Measurements from ENCODE around the gene TMEM139. TPM values are rescaled to one million over a fixed set of nuclear protein-coding genes. Genes with fewer than 3 reads are reported as not detected.

The TMEM139 gene
- polyA plus RNA-seq, 1 donor, result 36.2 TPM

- Histone ChIP-seq H3K27ac (ENCODE audit: low read length) (no peak overlapping the region), H3K27me3 (ENCODE audit: control insufficient read depth, insufficient read depth, low read length) (no peaks in the 10 kb centered on the region), H3K4me1 (ENCODE audit: control insufficient read depth, insufficient read depth, low read length) (peaks cover 11% of the 10 kb centered on the region), H3K4me3 (ENCODE audit: low read length) (no peak overlapping the region), H3K36me3 (ENCODE audit: control insufficient read depth, insufficient read depth, low read length) (peaks cover 73% of the 10 kb centered on the region), H3K9me3 (ENCODE audit: control insufficient read depth, low read depth, low read length) (no peaks in the 10 kb centered on the region)
- WGBS (ENCODE audit: insufficient coverage, low lambda C conversion rate), result 100% methylated on average over 1 of the region's 8 CpGs
- DNase-seq, result peak in 1 of 2 donors; percentile 31
Observed at GRCh38 chr7:143299840-143300239, 15.1 kb downstream of the TMEM139 start.

- Histone ChIP-seq H3K4me3 (ENCODE audit: low read length) (no peak overlapping the region), H3K27ac (ENCODE audit: low read length) (no peak overlapping the region), H3K27me3 (ENCODE audit: control insufficient read depth, insufficient read depth, low read length) (no peaks in the 10 kb centered on the region), H3K4me1 (ENCODE audit: control insufficient read depth, insufficient read depth, low read length) (peaks cover 9% of the 10 kb centered on the region), H3K36me3 (ENCODE audit: control insufficient read depth, insufficient read depth, low read length) (peaks cover 76% of the 10 kb centered on the region), H3K9me3 (ENCODE audit: control insufficient read depth, low read depth, low read length) (no peaks in the 10 kb centered on the region)
- DNase-seq, result no peak
- WGBS (ENCODE audit: insufficient coverage, low lambda C conversion rate), result 80% methylated on average over 1 of the region's 8 CpGs
Observed at GRCh38 chr7:143300959-143301935, 16.5 kb downstream of the TMEM139 start.

GRCh38 chr7:143303733-143304132, 19.0 kb downstream of the TMEM139 start:
- DNase-seq, result no peak
- Histone ChIP-seq H3K27ac (ENCODE audit: low read length) (no peak overlapping the region), H3K4me3 (ENCODE audit: low read length) (no peak overlapping the region), H3K9me3 (ENCODE audit: control insufficient read depth, low read depth, low read length) (no peaks in the 10 kb centered on the region), H3K36me3 (ENCODE audit: control insufficient read depth, insufficient read depth, low read length) (peaks cover 82% of the 10 kb centered on the region), H3K27me3 (ENCODE audit: control insufficient read depth, insufficient read depth, low read length) (no peaks in the 10 kb centered on the region), H3K4me1 (ENCODE audit: control insufficient read depth, insufficient read depth, low read length) (no peaks in the 10 kb centered on the region)
- 90% methylated on average over 2 of the region's 10 CpGs for WGBS (ENCODE audit: insufficient coverage, low lambda C conversion rate)

DNA sequence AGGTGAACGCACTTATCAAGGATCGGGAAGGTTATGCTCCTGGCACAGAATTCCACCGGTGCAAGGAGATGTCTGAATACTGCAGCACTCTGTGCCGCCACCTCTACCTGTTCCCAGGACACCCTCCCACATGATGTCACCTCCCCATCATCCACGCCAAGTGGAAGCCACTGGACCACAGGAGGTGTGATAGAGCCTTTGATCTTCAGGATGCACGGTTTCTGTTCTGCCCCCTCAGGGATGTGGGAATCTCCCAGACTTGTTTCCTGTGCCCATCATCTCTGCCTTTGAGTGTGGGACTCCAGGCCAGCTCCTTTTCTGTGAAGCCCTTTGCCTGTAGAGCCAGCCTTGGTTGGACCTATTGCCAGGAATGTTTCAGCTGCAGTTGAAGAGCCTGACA, 20.2 kb downstream of the TMEM139 start:
- Histone ChIP-seq H3K27ac (ENCODE audit: low read length) (no peak overlapping the region), H3K36me3 (ENCODE audit: control insufficient read depth, insufficient read depth, low read length) (peaks cover 74% of the 10 kb centered on the region), H3K9me3 (ENCODE audit: control insufficient read depth, low read depth, low read length) (no peaks in the 10 kb centered on the region), H3K4me3 (ENCODE audit: low read length) (no peak overlapping the region), H3K27me3 (ENCODE audit: control insufficient read depth, insufficient read depth, low read length) (no peaks in the 10 kb centered on the region), H3K4me1 (ENCODE audit: control insufficient read depth, insufficient read depth, low read length) (no peaks in the 10 kb centered on the region)
- no peak for DNase-seq
- no CpG with 5 or more reads among the region's 6 CpGs for WGBS (ENCODE audit: insufficient coverage, low lambda C conversion rate)

DNA sequence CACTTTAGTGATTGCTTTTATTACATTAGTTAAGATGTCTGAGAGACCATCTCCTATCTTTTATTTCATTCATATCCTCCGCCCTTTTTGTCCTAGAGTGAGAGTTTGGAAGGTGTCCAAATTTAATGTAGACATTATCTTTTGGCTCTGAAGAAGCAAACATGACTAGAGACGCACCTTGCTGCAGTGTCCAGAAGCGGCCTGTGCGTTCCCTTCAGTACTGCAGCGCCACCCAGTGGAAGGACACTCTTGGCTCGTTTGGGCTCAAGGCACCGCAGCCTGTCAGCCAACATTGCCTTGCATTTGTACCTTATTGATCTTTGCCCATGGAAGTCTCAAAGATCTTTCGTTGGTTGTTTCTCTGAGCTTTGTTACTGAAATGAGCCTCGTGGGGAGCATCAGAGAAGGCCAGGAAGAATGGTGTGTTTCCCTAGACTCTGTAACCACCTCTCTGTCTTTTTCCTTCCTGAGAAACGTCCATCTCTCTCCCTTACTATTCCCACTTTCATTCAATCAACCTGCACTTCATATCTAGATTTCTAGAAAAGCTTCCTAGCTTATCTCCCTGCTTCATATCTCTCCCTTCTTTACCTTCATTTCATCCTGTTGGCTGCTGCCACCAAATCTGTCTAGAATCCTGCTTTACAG, 20.8 kb downstream of the TMEM139 start:
- H3K27ac ChIP-seq (ENCODE audit: low read length), result no peak overlapping the region

DNA sequence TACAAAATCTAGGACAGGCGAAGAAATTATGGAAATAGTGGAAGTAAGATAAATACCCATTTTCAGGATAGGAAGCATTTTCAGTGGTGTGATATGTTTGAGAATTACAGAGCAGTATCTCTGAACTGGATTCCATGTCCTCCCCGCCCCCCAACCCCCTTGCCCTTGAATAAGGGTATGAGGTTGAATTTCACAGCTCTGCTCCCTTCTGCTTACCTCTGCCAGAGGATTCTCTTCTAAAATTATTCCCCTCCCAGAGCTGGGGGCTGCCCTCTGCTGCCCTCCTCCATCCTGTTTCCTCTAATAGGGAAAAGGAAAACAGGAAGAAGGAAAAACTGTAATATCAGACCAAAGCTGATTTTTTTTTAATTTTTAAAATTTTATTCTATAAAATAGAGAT, 23.9 kb downstream of the TMEM139 start:
- WGBS (ENCODE audit: insufficient coverage, low lambda C conversion rate), result no CpG with 5 or more reads among the region's 2 CpGs
- H3K27ac ChIP-seq (ENCODE audit: low read length), result no peak overlapping the region
- no peaks in the 10 kb centered on the region for H3K27me3 ChIP-seq (ENCODE audit: control insufficient read depth, insufficient read depth, low read length)
- H3K36me3 ChIP-seq (ENCODE audit: control insufficient read depth, insufficient read depth, low read length), result peaks cover 39% of the 10 kb centered on the region
- no peak overlapping the region for H3K4me3 ChIP-seq (ENCODE audit: low read length)
- no peaks in the 10 kb centered on the region for H3K4me1 ChIP-seq (ENCODE audit: control insufficient read depth, insufficient read depth, low read length)
- no peaks in the 10 kb centered on the region for H3K9me3 ChIP-seq (ENCODE audit: control insufficient read depth, low read depth, low read length)
- no peak for DNase-seq

More for the DNA sequence above, 20.8 kb downstream of the TMEM139 start:
- no peaks in the 10 kb centered on the region for H3K4me1 ChIP-seq (ENCODE audit: control insufficient read depth, insufficient read depth, low read length)
- DNase-seq, result peak in 1 of 2 donors; percentile 47
- no peak overlapping the region for H3K4me3 ChIP-seq (ENCODE audit: low read length)
- H3K36me3 ChIP-seq (ENCODE audit: control insufficient read depth, insufficient read depth, low read length), result peaks cover 68% of the 10 kb centered on the region
- WGBS (ENCODE audit: insufficient coverage, low lambda C conversion rate), result 71% methylated on average over 2 of the region's 10 CpGs
- H3K27me3 ChIP-seq (ENCODE audit: control insufficient read depth, insufficient read depth, low read length), result no peaks in the 10 kb centered on the region
- no peaks in the 10 kb centered on the region for H3K9me3 ChIP-seq (ENCODE audit: control insufficient read depth, low read depth, low read length)

DNA sequence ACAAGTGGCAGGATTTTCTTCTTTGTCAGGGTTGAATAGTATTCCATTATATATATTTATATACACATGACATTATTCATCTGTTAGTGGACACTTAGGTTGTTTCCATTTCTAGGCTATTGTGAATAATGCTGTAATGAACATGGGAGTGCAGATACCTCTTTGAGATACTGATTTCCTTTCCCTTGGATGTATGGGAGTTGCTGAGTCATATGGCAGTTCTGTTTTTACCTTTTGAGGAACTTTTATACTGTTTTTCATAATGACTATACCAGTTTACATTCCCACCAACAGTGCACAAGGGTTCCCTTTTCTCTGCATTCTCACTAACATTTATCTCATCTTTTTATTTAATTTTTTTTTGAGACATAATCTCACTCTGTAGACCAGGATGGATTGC, 29.4 kb downstream of the TMEM139 start:
- Histone ChIP-seq H3K9me3 (ENCODE audit: control insufficient read depth, low read depth, low read length) (no peaks in the 10 kb centered on the region), H3K4me3 (ENCODE audit: low read length) (no peak overlapping the region), H3K27me3 (ENCODE audit: control insufficient read depth, insufficient read depth, low read length) (no peaks in the 10 kb centered on the region), H3K4me1 (ENCODE audit: control insufficient read depth, insufficient read depth, low read length) (peaks cover 3% of the 10 kb centered on the region), H3K27ac (ENCODE audit: low read length) (no peak overlapping the region), H3K36me3 (ENCODE audit: control insufficient read depth, insufficient read depth, low read length) (no peaks in the 10 kb centered on the region)
- no peak for DNase-seq

- no CpG with 5 or more reads among the region's 5 CpGs for WGBS (ENCODE audit: insufficient coverage, low lambda C conversion rate)
- Histone ChIP-seq H3K36me3 (ENCODE audit: control insufficient read depth, insufficient read depth, low read length) (no peaks in the 10 kb centered on the region), H3K27ac (ENCODE audit: low read length) (no peak within 1 kb of the TSS), H3K4me1 (ENCODE audit: control insufficient read depth, insufficient read depth, low read length) (peaks cover 8% of the 10 kb centered on the region), H3K27me3 (ENCODE audit: control insufficient read depth, insufficient read depth, low read length) (no peaks in the 10 kb centered on the region), H3K4me3 (ENCODE audit: low read length) (no peak within 1 kb of the TSS), H3K9me3 (ENCODE audit: control insufficient read depth, low read depth, low read length) (no peaks in the 10 kb centered on the region)
- DNase-seq, result no peak
Observed at GRCh38 chr7:143315776-143316175, 31.0 kb downstream of the TMEM139 start, which contains the start of gene CLCN1. Gene CLCN1 (plus strand): TSS chr7:143316111. CDS start chr7:143316213, 102 bp downstream.

DNA sequence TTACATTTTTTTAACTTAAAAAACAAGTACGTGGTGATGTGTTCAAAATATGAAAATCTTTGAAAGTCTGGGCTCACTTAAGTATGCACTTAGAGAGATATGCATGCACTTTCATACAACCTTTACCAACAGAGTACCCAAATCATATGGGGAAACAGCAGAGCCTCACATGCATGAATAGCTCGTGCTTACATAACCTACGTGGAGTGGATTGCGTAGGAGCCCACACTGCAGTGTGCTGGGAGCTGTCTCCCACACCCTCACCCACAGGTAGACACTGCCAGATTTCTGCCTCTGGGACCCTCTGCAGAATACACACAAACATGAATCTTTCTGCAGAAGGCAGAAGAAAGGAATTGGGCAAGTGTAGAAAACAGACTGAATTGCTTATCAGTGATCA, 31.7 kb downstream of the TMEM139 start:
- Histone ChIP-seq H3K36me3 (ENCODE audit: control insufficient read depth, insufficient read depth, low read length) (no peaks in the 10 kb centered on the region), H3K27ac (ENCODE audit: low read length) (no peak overlapping the region), H3K4me1 (ENCODE audit: control insufficient read depth, insufficient read depth, low read length) (peaks cover 8% of the 10 kb centered on the region), H3K4me3 (ENCODE audit: low read length) (no peak overlapping the region), H3K27me3 (ENCODE audit: control insufficient read depth, insufficient read depth, low read length) (no peaks in the 10 kb centered on the region), H3K9me3 (ENCODE audit: control insufficient read depth, low read depth, low read length) (no peaks in the 10 kb centered on the region)
- no CpG with 5 or more reads among the region's 4 CpGs for WGBS (ENCODE audit: insufficient coverage, low lambda C conversion rate)
- no peak for DNase-seq

DNA sequence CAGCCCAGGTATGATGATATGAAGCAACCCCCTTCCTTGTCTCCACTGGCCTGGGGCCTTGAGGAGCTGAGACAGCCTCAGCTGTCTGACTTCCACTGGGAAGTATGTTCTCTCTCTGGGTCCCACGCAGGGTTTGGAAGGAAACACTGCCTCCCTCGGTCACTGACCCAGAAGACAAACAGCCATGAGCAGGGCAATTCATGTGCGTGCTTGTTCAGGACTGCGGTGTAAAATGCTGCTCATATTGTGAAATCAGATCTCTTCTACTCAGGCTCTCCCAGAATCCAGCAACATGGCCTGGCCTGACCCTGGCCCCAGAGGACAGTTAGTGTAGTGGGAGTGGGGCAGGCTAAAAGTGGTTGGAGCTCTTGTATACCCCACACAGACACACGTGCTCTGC, 33.9 kb downstream of the TMEM139 start:
- no peaks in the 10 kb centered on the region for H3K36me3 ChIP-seq (ENCODE audit: control insufficient read depth, insufficient read depth, low read length)
- H3K4me1 ChIP-seq (ENCODE audit: control insufficient read depth, insufficient read depth, low read length), result peaks cover 12% of the 10 kb centered on the region
- no peaks in the 10 kb centered on the region for H3K27me3 ChIP-seq (ENCODE audit: control insufficient read depth, insufficient read depth, low read length)
- H3K27ac ChIP-seq (ENCODE audit: low read length), result peak overlapping the region; percentile 20
- peak; percentile 31 to 41 for DNase-seq
- no CpG with 5 or more reads among the region's 5 CpGs for WGBS (ENCODE audit: insufficient coverage, low lambda C conversion rate)
- no peak overlapping the region for H3K4me3 ChIP-seq (ENCODE audit: low read length)
- H3K9me3 ChIP-seq (ENCODE audit: control insufficient read depth, low read depth, low read length), result no peaks in the 10 kb centered on the region
